ENCODE data around the gene NLRX1.

DNA sequence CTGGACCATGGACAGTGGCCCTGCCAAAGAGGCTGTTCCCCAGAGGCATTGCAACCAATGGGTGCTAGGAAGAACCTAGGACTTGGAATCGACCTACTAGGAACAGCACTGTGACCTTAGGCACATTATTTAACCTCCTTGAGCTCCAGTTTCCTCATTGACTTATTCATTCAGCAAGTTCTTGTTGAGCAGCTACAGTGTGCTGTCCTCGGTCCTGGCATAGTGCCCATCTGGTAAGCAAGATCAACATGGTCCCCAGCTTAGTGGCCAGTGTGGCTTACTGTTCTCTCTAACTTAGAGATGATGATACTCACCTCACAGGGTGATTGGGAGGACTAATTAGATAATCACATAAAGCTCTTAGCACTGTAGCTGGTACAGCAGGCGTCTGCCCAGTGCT lies 11.5 kb upstream of the NLRX1 start:
- TF ChIP-seq, protein P1, sequence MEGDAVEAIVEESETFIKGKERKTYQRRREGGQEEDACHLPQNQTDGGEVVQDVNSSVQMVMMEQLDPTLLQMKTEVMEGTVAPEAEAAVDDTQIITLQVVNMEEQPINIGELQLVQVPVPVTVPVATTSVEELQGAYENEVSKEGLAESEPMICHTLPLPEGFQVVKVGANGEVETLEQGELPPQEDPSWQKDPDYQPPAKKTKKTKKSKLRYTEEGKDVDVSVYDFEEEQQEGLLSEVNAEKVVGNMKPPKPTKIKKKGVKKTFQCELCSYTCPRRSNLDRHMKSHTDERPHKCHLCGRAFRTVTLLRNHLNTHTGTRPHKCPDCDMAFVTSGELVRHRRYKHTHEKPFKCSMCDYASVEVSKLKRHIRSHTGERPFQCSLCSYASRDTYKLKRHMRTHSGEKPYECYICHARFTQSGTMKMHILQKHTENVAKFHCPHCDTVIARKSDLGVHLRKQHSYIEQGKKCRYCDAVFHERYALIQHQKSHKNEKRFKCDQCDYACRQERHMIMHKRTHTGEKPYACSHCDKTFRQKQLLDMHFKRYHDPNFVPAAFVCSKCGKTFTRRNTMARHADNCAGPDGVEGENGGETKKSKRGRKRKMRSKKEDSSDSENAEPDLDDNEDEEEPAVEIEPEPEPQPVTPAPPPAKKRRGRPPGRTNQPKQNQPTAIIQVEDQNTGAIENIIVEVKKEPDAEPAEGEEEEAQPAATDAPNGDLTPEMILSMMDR (IDR thresholded peaks at IDR 0.05; ENCODE audit: extremely low read depth in 1 of 2, insufficient read depth in 1 of 2, low read depth in 1 of 2, low read length in 2 of 2): no peak
- TF ChIP-seq POLR2A (IDR thresholded peaks at IDR 0.05; ENCODE audit: low read depth, low read length) (no peak), EZH2 (IDR thresholded peaks at IDR 0.05; ENCODE audit: borderline replicate concordance, low read depth, low read length, severe bottlenecking) (no peak)
